GM23248 (cell line): ENCODE data around the gene TMPRSS7.

Experiments
- EZH2 ChIP-seq: fragments of 200-600 bp; sonication (generic); IDR thresholded peaks from 2 replicates; pipeline ENCODE4 v1.6.1; 2018; ENCODE audit warnings: antibody characterized with exemption, mild to moderate bottlenecking; ENCODE audit not compliant: insufficient read depth, poor library complexity, severe bottlenecking
- EZH2phosphoT487 ChIP-seq: fragments of 200-600 bp; sonication (generic); IDR thresholded peaks from 2 replicates; pipeline ENCODE4 v1.6.1; 2018; ENCODE audit warnings: antibody characterized with exemption, moderate library complexity, mild to moderate bottlenecking, low read depth; ENCODE audit not compliant: insufficient read depth

GRCh38 chr3:112011376-112011940 is 23.1 kb upstream of the TMPRSS7 start:
- TF ChIP-seq EZH2 (no peak), EZH2phosphoT487 (no peak)
